ENCODE measurements around the gene TMEM243. TPM values are rescaled to one million over a fixed set of nuclear protein-coding genes. Genes with fewer than 3 reads are reported as not detected.
A peak's percentile ranks its signal among the peaks of the same experiment; 100 is the strongest.

Gene TMEM243
- total and polyA plus RNA-seq, 2 of the 4 experiments (the other 2 are of a cell fraction) = 28.7 to 31.1 TPM

DNA sequence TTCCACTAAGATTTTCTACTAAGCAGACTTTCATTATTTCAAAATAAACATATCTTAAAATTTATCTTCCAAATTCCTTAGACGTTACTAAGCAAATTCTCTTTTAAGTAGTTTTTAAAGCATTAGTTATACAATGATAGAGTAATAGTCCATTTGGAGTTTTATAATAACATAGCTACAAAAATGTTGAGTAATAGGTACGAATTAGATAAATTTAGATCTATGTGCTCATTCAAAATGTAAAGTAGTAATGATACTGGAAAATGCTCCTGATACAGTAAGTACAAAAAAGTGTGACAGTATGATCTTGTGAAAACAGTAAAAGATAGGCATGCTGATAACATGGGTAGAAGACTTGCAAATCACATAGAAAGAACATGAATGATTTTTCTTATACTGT, 62.8 kb downstream of the TMEM243 start:
- 100% methylated on average over 1 of the region's 2 CpGs; no CpG with 5 or more reads in 1 of the 2 experiments for WGBS, 2 experiments (ENCODE audit: extremely low coverage in 2 of 2, insufficient read length in 1 of 2)
- DNase-seq (peak; percentile 60), ATAC-seq (ENCODE audit: low read depth) (no peak)
- Histone ChIP-seq H3K36me3 (ENCODE audit: control insufficient read depth, insufficient read depth, low read length) (0 out of 2 replicates have a peak, but pooled peaks cover 1% of the 10 kb centered on the region), H2AK9ac (replicated peaks; ENCODE audit: low read depth, low read length, poor library complexity) (no peak overlapping the region), H3K9me1 (ENCODE audit: insufficient read depth, low read length) (no peaks in the 10 kb centered on the region; the same call in 1 of the 2 replicates), H3K79me1 (ENCODE audit: low read depth in 1 of 2, low read length in 2 of 2) (peaks cover 7 to 12% of the 10 kb centered on the region in 2 experiments; a peak in 2 of 4 replicates), H3K18ac (ENCODE audit: low read depth, low read length) (no peak overlapping the region), H2BK20ac (ENCODE audit: low read depth, low read length) (no peak overlapping the region), H3K27ac (ENCODE audit: insufficient read depth, low read length) (no peak overlapping the region; the same call in 1 of the 2 replicates), H3K4ac (ENCODE audit: low read depth, low read length) (no peak overlapping the region), H2BK5ac (ENCODE audit: low read depth, low read length, poor library complexity, severe bottlenecking) (peak overlapping the region; percentile 53), H2AK5ac (ENCODE audit: low read depth, low read length) (no peak overlapping the region), H3K4me3 (ENCODE audit: insufficient read depth, low read depth, low read length) (no peak overlapping the region), H3K56ac (ENCODE audit: extremely low read depth, insufficient read depth, low read length) (no peak overlapping the region), H3K23ac (ENCODE audit: low read depth, low read length) (peak overlapping the region; percentile 71; the same call in 1 of the 2 replicates), H3K4me2 (ENCODE audit: low read depth, low read length) (peak overlapping the region; percentile 67), H3K27me3 (ENCODE audit: control insufficient read depth, insufficient read depth, low read length) (no peaks in the 10 kb centered on the region), H4K8ac (ENCODE audit: low read depth in 2 of 2, low read length in 2 of 2) (no peak overlapping the region), H2BK120ac (ENCODE audit: low read depth, low read length) (no peak overlapping the region), H4K20me1 (ENCODE audit: insufficient read depth, low read length) (peaks cover 36% of the 10 kb centered on the region), H4K5ac (ENCODE audit: low read depth, low read length) (no peak overlapping the region), H4K91ac (ENCODE audit: insufficient read depth, low read depth, low read length) (no peak overlapping the region), H3K14ac (replicated peaks; ENCODE audit: low read depth, low read length) (no peak overlapping the region), H3K9me3 (ENCODE audit: control insufficient read depth, insufficient read depth, low read length) (no peaks in the 10 kb centered on the region), H2BK15ac (ENCODE audit: low read depth, low read length) (no peak overlapping the region), H3K4me1 (ENCODE audit: control insufficient read depth, insufficient read depth, low read length) (0 out of 2 replicates have a peak, but pooled peaks cover 2% of the 10 kb centered on the region), H2AFZ (replicated peaks; ENCODE audit: low read length, poor library complexity) (no peak overlapping the region), H3K9ac (ENCODE audit: low read depth, low read length) (no peak overlapping the region)
- in situ Hi-C loops (cut with MboI; ENCODE audit: low sequenced_read_pairs) (no loop called here), dilution Hi-C loops (cut with HindIII; ENCODE audit: low sequenced_read_pairs, unreplicated experiment) (no loop called here), intact Hi-C loops (cut with micrococcal nuclease) (loop anchor here (2.0 to 10.0 kb wide), 3 partner anchors 16 to 718 kb away; partner anchors contain the start of genes CROT, DBF4 and SLC25A40)
- ChIA-PET POLR2A (ENCODE audit: unreplicated experiment) (no interaction called here), CTCF (no interaction called here)
- no peak for TF ChIP-seq FOS (IDR thresholded peaks at IDR 0.05; ENCODE audit: low read depth, low read length)
- TF ChIP-seq POLR2A (IDR thresholded peaks at IDR 0.05; ENCODE audit: low read depth, low read length) = no peak
- TF ChIP-seq RCOR1 (IDR thresholded peaks at IDR 0.05; ENCODE audit: insufficient replicate concordance, low read length) = no peak
- TF ChIP-seq BHLHE40 (IDR thresholded peaks at IDR 0.05; ENCODE audit: low read depth, low read length) = no peak
- no peak for TF ChIP-seq CHD1 (IDR thresholded peaks at IDR 0.05; ENCODE audit: low read depth, low read length)
- no peak for TF ChIP-seq SMC3 (IDR thresholded peaks at IDR 0.05; ENCODE audit: low read depth, low read length)
- TF ChIP-seq NFE2L2 (IDR thresholded peaks at IDR 0.05; ENCODE audit: low read depth, low read length) = no peak
- TF ChIP-seq MAFK (IDR thresholded peaks at IDR 0.05; ENCODE audit: low read depth, low read length) = no peak
- peak; percentile 43; the same call in 1 of the 2 replicates for TF ChIP-seq RFX5 (IDR thresholded peaks at IDR 0.05; ENCODE audit: low read depth, low read length)
- no peak for TF ChIP-seq CTCF (conservative IDR thresholded peaks at IDR 0.05; ENCODE audit: low read depth, low read length)
- no peak for TF ChIP-seq MXI1 (IDR thresholded peaks at IDR 0.05; ENCODE audit: borderline replicate concordance, low read depth, low read length)
- TF ChIP-seq CEBPB (IDR thresholded peaks at IDR 0.05; ENCODE audit: low read depth, low read length) = peak; percentile 63
- no peak for TF ChIP-seq ELK1 (IDR thresholded peaks at IDR 0.05; ENCODE audit: borderline replicate concordance, low read depth, low read length)
- BruUV-seq (replicated peaks) = no TSS peak

All from IMR-90 (cell line).